Muscle of leg (tissue), 11 donors: ENCODE results near the gene TMPRSS13. TPM values are rescaled to one million over a fixed set of nuclear protein-coding genes. Genes with fewer than 3 reads are reported as not detected.

ENCODE experiments used
- DNase-seq: peaks from one replicate; pipeline ENCODE4 v3.0.0; 2013
- H3K27ac ChIP-seq: one replicate; pipeline ENCODE4 v1.5.1; 2013; ENCODE audit warnings: mild to moderate bottlenecking, low read length, control low read depth
- H3K27me3 ChIP-seq: one replicate; pipeline ENCODE4 v1.6.1; 2013; ENCODE audit warnings: low read length; ENCODE audit not compliant: control insufficient read depth, insufficient read depth
- H3K36me3 ChIP-seq: one replicate; pipeline ENCODE4 v1.6.1; 2013; ENCODE audit warnings: low read length; ENCODE audit not compliant: control insufficient read depth, insufficient read depth
- H3K4me1 ChIP-seq: one replicate; pipeline ENCODE4 v1.6.1; 2013; ENCODE audit warnings: low read length; ENCODE audit not compliant: control insufficient read depth, insufficient read depth
- H3K4me3 ChIP-seq: one replicate; pipeline ENCODE4 v1.5.1; 2013; ENCODE audit warnings: low read length, control low read depth
- H3K9me3 ChIP-seq: replicated peaks from 2 replicates; pipeline ENCODE4 v1.6.1; 2013; ENCODE audit warnings: low read depth, low read length; ENCODE audit not compliant: control insufficient read depth
- WGBS: methylation state at CpG from one replicate; pipeline ENCODE4 v1.1.5; 2013; ENCODE audit warnings: missing lambda C conversion rate; ENCODE audit not compliant: insufficient coverage; 5-methylcytosine and 5-hydroxymethylcytosine counted together
- polyA plus RNA-seq, 8 donors: library from polyadenylated mRNA; unstranded; fragments of 120-200 nt; gene quantifications; one replicate each; pipeline versions ENCODE4 v1.2.1 to v1.2.3, GENCODE V29; 2013; ENCODE audit warnings: inconsistent platforms in 1 of 8, low replicate concordance in 1 of 8; ENCODE audit not compliant: insufficient read length in 8 of 8, insufficient read depth in 1 of 8
- total RNA-seq: library from RNA; stranded (reverse); fragments of 120-200 nt; gene quantifications from one replicate; pipeline ENCODE4 v1.2.4, GENCODE V29; 2013

The TMPRSS13 gene
- total and polyA plus RNA-seq, 9 donors = 0.05 to 1.1 (median 0.10) TPM

- Histone ChIP-seq H3K4me1 (peaks cover 2% of the 10 kb centered on the region), H3K4me3 (no peak overlapping the region), H3K36me3 (no peaks in the 10 kb centered on the region), H3K9me3 (no peaks in the 10 kb centered on the region), H3K27ac (no peak overlapping the region), H3K27me3 (peaks cover 4% of the 10 kb centered on the region)
- 87% methylated on average over 3 of the region's 4 CpGs for WGBS
- no peak for DNase-seq
These were observed 5.9 kb downstream of the TMPRSS13 start for GRCh38 chr11:117923275-117923674.

DNA sequence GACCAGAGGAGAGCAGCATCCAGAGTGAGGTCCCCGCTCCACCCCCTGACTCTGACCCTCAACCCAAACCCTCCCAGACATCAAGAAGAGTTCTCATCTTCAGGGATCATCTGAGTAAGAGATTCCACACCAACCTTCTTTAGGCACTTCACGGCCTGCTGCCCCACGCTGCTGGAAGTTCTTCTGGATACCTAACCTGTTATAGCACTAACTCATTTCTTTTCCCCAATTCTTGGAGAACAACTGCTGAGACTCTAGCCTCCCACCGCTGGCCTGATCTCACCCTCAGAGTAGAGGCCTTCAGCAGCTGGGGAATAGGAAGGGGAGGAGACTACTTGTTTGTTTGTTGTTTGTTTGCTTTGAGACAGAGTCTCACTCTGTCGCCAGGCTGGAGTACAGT is 7.3 kb downstream of the TMPRSS13 start:
- H3K36me3 ChIP-seq = no peaks in the 10 kb centered on the region
- DNase-seq = no peak
- H3K27ac ChIP-seq = no peak overlapping the region
- WGBS = 91% methylated on average over 1 of the region's 5 CpGs
- no peaks in the 10 kb centered on the region for H3K27me3 ChIP-seq
- peaks cover 2% of the 10 kb centered on the region for H3K4me1 ChIP-seq
- no peak overlapping the region for H3K4me3 ChIP-seq
- no peaks in the 10 kb centered on the region for H3K9me3 ChIP-seq

- Histone ChIP-seq H3K4me1 (peaks cover 2% of the 10 kb centered on the region), H3K27me3 (no peaks in the 10 kb centered on the region), H3K27ac (no peak overlapping the region), H3K4me3 (no peak overlapping the region), H3K9me3 (no peaks in the 10 kb centered on the region), H3K36me3 (no peaks in the 10 kb centered on the region)
- DNase-seq = no peak
- 65% methylated on average over 2 of the region's 2 CpGs for WGBS
These were observed 7.7 kb downstream of the TMPRSS13 start for GRCh38 chr11:117921456-117921855.

GRCh38 chr11:117919781-117920221 is 9.4 kb downstream of the TMPRSS13 start:
- Histone ChIP-seq H3K4me1 (peaks cover 2% of the 10 kb centered on the region), H3K27ac (no peak overlapping the region), H3K36me3 (no peaks in the 10 kb centered on the region), H3K9me3 (no peaks in the 10 kb centered on the region), H3K4me3 (no peak overlapping the region), H3K27me3 (no peaks in the 10 kb centered on the region)
- DNase-seq = no peak
- WGBS = 76% methylated on average over 3 of the region's 4 CpGs

- Histone ChIP-seq H3K4me1 (peaks cover 2% of the 10 kb centered on the region), H3K27me3 (no peaks in the 10 kb centered on the region), H3K4me3 (no peak overlapping the region), H3K9me3 (no peaks in the 10 kb centered on the region), H3K27ac (no peak overlapping the region), H3K36me3 (no peaks in the 10 kb centered on the region)
- DNase-seq = no peak
- WGBS = 14% methylated on average over 1 of the region's 4 CpGs
These were observed 9.9 kb downstream of the TMPRSS13 start for GRCh38 chr11:117919341-117919740.

- 92% methylated on average over 12 of the region's 17 CpGs for WGBS
- Histone ChIP-seq H3K4me1 (peaks cover 2% of the 10 kb centered on the region), H3K27ac (no peak overlapping the region), H3K36me3 (no peaks in the 10 kb centered on the region), H3K27me3 (no peaks in the 10 kb centered on the region), H3K4me3 (no peak overlapping the region), H3K9me3 (no peaks in the 10 kb centered on the region)
- DNase-seq = no peak
These were observed 10.6 kb downstream of the TMPRSS13 start for GRCh38 chr11:117918366-117919255.

DNA sequence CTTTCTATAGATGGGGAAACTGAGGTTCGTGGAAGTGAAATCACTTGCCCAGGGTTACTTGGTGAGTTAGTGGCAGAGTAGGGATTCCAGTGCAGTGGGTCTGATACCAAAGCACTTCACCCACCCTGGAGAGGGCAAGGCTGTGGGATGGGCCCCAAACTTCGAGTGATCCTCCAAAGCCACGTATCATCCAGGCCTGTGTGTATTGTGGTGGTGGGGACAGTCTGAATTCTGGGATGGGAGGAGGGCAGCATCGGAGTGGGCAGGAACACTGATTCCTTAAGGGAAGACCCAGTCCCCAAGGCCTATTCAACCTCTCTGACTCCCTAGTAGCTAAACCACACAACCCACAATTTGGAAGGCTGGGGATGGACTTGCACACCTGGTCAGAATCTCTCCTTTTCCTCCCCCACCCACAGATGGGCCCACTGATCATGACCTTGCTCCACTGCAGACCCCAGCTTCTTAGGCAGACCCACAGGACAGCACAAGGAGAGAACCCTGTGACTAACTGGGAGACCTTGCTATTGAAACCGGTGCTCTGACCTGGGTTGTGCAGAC is 11.5 kb downstream of the TMPRSS13 start:
- H3K27ac ChIP-seq = no peak overlapping the region
- no peak overlapping the region for H3K4me3 ChIP-seq
- WGBS = 78% methylated on average over 2 of the region's 5 CpGs
- no peaks in the 10 kb centered on the region for H3K9me3 ChIP-seq
- no peak for DNase-seq
- peaks cover 2% of the 10 kb centered on the region for H3K4me1 ChIP-seq
- H3K27me3 ChIP-seq = no peaks in the 10 kb centered on the region
- no peaks in the 10 kb centered on the region for H3K36me3 ChIP-seq

- no peaks in the 10 kb centered on the region for H3K36me3 ChIP-seq
- H3K9me3 ChIP-seq = no peaks in the 10 kb centered on the region
- H3K4me1 ChIP-seq = peaks cover 2% of the 10 kb centered on the region
- H3K4me3 ChIP-seq = no peak overlapping the region
- DNase-seq = no peak
- no peak overlapping the region for H3K27ac ChIP-seq
- no peaks in the 10 kb centered on the region for H3K27me3 ChIP-seq
- WGBS = 80% methylated on average over 10 of the region's 11 CpGs
These were observed 12.2 kb downstream of the TMPRSS13 start for GRCh38 chr11:117916956-117917355.

GRCh38 chr11:117915672-117916235 is 13.4 kb downstream of the TMPRSS13 start:
- no peak overlapping the region for H3K4me3 ChIP-seq
- H3K4me1 ChIP-seq = peaks cover 2% of the 10 kb centered on the region
- WGBS = 74% methylated on average over 7 of the region's 9 CpGs
- no peaks in the 10 kb centered on the region for H3K9me3 ChIP-seq
- H3K27me3 ChIP-seq = no peaks in the 10 kb centered on the region
- no peak for DNase-seq
- H3K36me3 ChIP-seq = no peaks in the 10 kb centered on the region
- no peak overlapping the region for H3K27ac ChIP-seq

GRCh38 chr11:117914991-117915618 is 14.1 kb downstream of the TMPRSS13 start:
- WGBS = 40% methylated on average over 8 of the region's 10 CpGs
- Histone ChIP-seq H3K36me3 (no peaks in the 10 kb centered on the region), H3K4me3 (no peak overlapping the region), H3K27ac (no peak overlapping the region), H3K27me3 (no peaks in the 10 kb centered on the region), H3K4me1 (peaks cover 2% of the 10 kb centered on the region), H3K9me3 (no peaks in the 10 kb centered on the region)
- no peak for DNase-seq
